ENCODE data around the gene LRR1.

The LRR1 gene

DNA sequence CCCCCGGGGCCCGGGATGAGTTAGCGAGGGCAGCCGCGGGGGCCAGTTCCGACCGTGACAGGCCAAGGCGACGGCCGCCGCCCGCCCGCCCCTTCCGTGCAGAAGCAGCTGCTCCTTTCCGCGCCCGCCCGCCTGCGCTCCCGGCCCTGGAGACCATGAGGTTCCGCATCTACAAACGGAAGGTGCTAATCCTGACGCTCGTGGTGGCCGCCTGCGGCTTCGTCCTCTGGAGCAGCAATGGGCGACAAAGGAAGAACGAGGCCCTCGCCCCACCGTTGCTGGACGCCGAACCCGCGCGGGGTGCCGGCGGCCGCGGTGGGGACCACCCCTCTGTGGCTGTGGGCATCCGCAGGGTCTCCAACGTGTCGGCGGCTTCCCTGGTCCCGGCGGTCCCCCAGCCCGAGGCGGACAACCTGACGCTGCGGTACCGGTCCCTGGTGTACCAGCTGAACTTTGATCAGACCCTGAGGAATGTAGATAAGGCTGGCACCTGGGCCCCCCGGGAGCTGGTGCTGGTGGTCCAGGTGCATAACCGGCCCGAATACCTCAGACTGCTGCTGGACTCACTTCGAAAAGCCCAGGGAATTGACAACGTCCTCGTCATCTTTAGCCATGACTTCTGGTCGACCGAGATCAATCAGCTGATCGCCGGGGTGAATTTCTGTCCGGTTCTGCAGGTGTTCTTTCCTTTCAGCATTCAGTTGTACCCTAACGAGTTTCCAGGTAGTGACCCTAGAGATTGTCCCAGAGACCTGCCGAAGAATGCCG is 22.6 kb downstream of the LRR1 start:
- DNase-seq = peak; percentile 67
- Mint-ChIP-seq H3K36me3 (ENCODE audit: low read depth) (peaks cover 42% of the 10 kb centered on the region), H3K4me1 (peaks cover 31% of the 10 kb centered on the region), H3K27me3 (ENCODE audit: low read depth, poor library complexity) (no peaks in the 10 kb centered on the region), H3K27ac (no peak overlapping the region), H3K4me3 (peak overlapping the region; percentile 99), H3K9me3 (no peaks in the 10 kb centered on the region)
- TF ChIP-seq, protein P1, sequence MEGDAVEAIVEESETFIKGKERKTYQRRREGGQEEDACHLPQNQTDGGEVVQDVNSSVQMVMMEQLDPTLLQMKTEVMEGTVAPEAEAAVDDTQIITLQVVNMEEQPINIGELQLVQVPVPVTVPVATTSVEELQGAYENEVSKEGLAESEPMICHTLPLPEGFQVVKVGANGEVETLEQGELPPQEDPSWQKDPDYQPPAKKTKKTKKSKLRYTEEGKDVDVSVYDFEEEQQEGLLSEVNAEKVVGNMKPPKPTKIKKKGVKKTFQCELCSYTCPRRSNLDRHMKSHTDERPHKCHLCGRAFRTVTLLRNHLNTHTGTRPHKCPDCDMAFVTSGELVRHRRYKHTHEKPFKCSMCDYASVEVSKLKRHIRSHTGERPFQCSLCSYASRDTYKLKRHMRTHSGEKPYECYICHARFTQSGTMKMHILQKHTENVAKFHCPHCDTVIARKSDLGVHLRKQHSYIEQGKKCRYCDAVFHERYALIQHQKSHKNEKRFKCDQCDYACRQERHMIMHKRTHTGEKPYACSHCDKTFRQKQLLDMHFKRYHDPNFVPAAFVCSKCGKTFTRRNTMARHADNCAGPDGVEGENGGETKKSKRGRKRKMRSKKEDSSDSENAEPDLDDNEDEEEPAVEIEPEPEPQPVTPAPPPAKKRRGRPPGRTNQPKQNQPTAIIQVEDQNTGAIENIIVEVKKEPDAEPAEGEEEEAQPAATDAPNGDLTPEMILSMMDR (IDR thresholded peaks at IDR 0.05) = no peak

- TF ChIP-seq, protein P1 (IDR thresholded peaks at IDR 0.05) = no peak
- peaks cover 43% of the 10 kb centered on the region for H3K36me3 Mint-ChIP-seq (ENCODE audit: low read depth)
- no peaks in the 10 kb centered on the region for H3K27me3 Mint-ChIP-seq (ENCODE audit: low read depth, poor library complexity)
- peak overlapping the region; percentile 99 for H3K4me3 Mint-ChIP-seq
- H3K4me1 Mint-ChIP-seq = peaks cover 31% of the 10 kb centered on the region
- no peak for DNase-seq
- no peaks in the 10 kb centered on the region for H3K9me3 Mint-ChIP-seq
- no peak overlapping the region for H3K27ac Mint-ChIP-seq
These were observed 23.4 kb downstream of the LRR1 start for GRCh38 chr14:49622022-49622607.

- DNase-seq = no peak
- no peaks in the 10 kb centered on the region for H3K9me3 Mint-ChIP-seq
- peaks cover 45% of the 10 kb centered on the region for H3K36me3 Mint-ChIP-seq (ENCODE audit: low read depth)
- no peak overlapping the region for H3K27ac Mint-ChIP-seq
- H3K4me1 Mint-ChIP-seq = peaks cover 28% of the 10 kb centered on the region
- H3K4me3 Mint-ChIP-seq = no peak overlapping the region
- H3K27me3 Mint-ChIP-seq (ENCODE audit: low read depth, poor library complexity) = no peaks in the 10 kb centered on the region
- TF ChIP-seq, protein P1 (IDR thresholded peaks at IDR 0.05) = no peak
These were observed 24.6 kb downstream of the LRR1 start for GRCh38 chr14:49623387-49623786.

- no peak for DNase-seq
- Mint-ChIP-seq H3K4me1 (peaks cover 20% of the 10 kb centered on the region), H3K27me3 (ENCODE audit: low read depth, poor library complexity) (no peaks in the 10 kb centered on the region), H3K36me3 (ENCODE audit: low read depth) (peaks cover 46% of the 10 kb centered on the region), H3K9me3 (no peaks in the 10 kb centered on the region), H3K27ac (no peak overlapping the region), H3K4me3 (no peak overlapping the region)
- TF ChIP-seq, protein P1 (IDR thresholded peaks at IDR 0.05) = no peak
These were observed 25.4 kb downstream of the LRR1 start for GRCh38 chr14:49623941-49624839.

- Mint-ChIP-seq H3K36me3 (ENCODE audit: low read depth) (peaks cover 48% of the 10 kb centered on the region), H3K4me3 (peak overlapping the region; percentile 97), H3K27ac (peak overlapping the region; percentile 100), H3K4me1 (peaks cover 44% of the 10 kb centered on the region), H3K27me3 (ENCODE audit: low read depth, poor library complexity) (peaks cover 2% of the 10 kb centered on the region), H3K9me3 (no peaks in the 10 kb centered on the region)
- TF ChIP-seq, protein P1 (IDR thresholded peaks at IDR 0.05) = peak; percentile 78
- peak; percentile 91 for DNase-seq
These were observed 35.2 kb downstream of the LRR1 start for GRCh38 chr14:49633640-49634546.

Measured in nephron progenitor cell (in vitro differentiated cells).